HEK293 (cell line): Measurements from ENCODE around the gene BLM.

ENCODE experiments used
- ATF2 ChIP-seq: fragments of 450-650 bp; formaldehyde crosslinking; IDR thresholded peaks from 2 replicates; pipeline ENCODE4 v1.5.1; 2016; ENCODE audit warnings: missing biosample characterization, missing genetic modification characterization, low read depth
- ELK4 ChIP-seq: IDR thresholded peaks from 2 replicates; pipeline ENCODE4 v1.6.1; 2011; ENCODE audit warnings: mild to moderate bottlenecking, low read depth, low read length, borderline replicate concordance
- HOXA7 ChIP-seq: sonication (generic); formaldehyde crosslinking; IDR thresholded peaks from 2 replicates; pipeline ENCODE4 v1.8.1; 2022; ENCODE audit warnings: missing genetic modification reagents, borderline replicate concordance
- HOXD13 ChIP-seq: sonication (generic); formaldehyde crosslinking; IDR thresholded peaks from 2 replicates; pipeline ENCODE4 v1.8.0; 2022; ENCODE audit warnings: missing genetic modification reagents, borderline replicate concordance
- KLF16 ChIP-seq: fragments of 450-650 bp; formaldehyde crosslinking; IDR thresholded peaks from 2 replicates; pipeline ENCODE4 v1.5.1; 2017; ENCODE audit warnings: missing biosample characterization, missing genetic modification characterization
- KLF7 ChIP-seq: fragments of 450-650 bp; formaldehyde crosslinking; IDR thresholded peaks from 2 replicates; pipeline ENCODE4 v1.5.1; 2016; ENCODE audit warnings: missing biosample characterization, missing genetic modification characterization, borderline replicate concordance
- MEIS1 ChIP-seq: sonication (generic); formaldehyde crosslinking; IDR thresholded peaks from 2 replicates; pipeline ENCODE4 v1.8.1; 2022; ENCODE audit warnings: missing genetic modification reagents, mild to moderate bottlenecking, borderline replicate concordance
- PRDM1 ChIP-seq: fragments of 450-650 bp; formaldehyde crosslinking; IDR thresholded peaks from 2 replicates; pipeline ENCODE4; 2016; ENCODE audit warnings: missing biosample characterization, missing genetic modification characterization
- SALL2 ChIP-seq: fragments of 450-650 bp; formaldehyde crosslinking; IDR thresholded peaks from 2 replicates; pipeline ENCODE4 v1.5.0; 2017; ENCODE audit warnings: missing biosample characterization, mild to moderate bottlenecking, missing genetic modification characterization, borderline replicate concordance
- SETDB1 ChIP-seq: IDR thresholded peaks from one replicate; pipeline ENCODE4 v1.6.1; 2017; ENCODE audit warnings: mild to moderate bottlenecking, low read length, moderate library complexity, mixed read lengths; ENCODE audit not compliant: insufficient read length
- SP3 ChIP-seq: fragments of 450-650 bp; formaldehyde crosslinking; IDR thresholded peaks from 2 replicates; pipeline ENCODE4 v1.5.1; 2016; ENCODE audit warnings: missing biosample characterization, missing genetic modification characterization
- ZBTB17 ChIP-seq: fragments of 450-650 bp; formaldehyde crosslinking; IDR thresholded peaks from 2 replicates; pipeline ENCODE4 v1.5.1; 2016; ENCODE audit warnings: missing biosample characterization, missing genetic modification characterization
- ZBTB48 ChIP-seq: fragments of 450-650 bp; formaldehyde crosslinking; IDR thresholded peaks from 2 replicates; pipeline ENCODE4 v1.5.1; 2016; ENCODE audit warnings: missing biosample characterization, missing genetic modification characterization
- ZFHX2 ChIP-seq: fragments of 450-650 bp; formaldehyde crosslinking; conservative IDR thresholded peaks from 2 replicates; pipeline ENCODE4 v1.5.1; 2016; ENCODE audit warnings: missing biosample characterization, missing genetic modification characterization
- ZNF138 ChIP-seq: fragments of 450-650 bp; formaldehyde crosslinking; IDR thresholded peaks from 2 replicates; pipeline ENCODE4 v1.5.1; 2016; ENCODE audit warnings: missing biosample characterization, missing genetic modification characterization, borderline replicate concordance
- ZNF148 ChIP-seq: fragments of 450-650 bp; formaldehyde crosslinking; IDR thresholded peaks from 2 replicates; pipeline ENCODE4 v1.5.0; 2017; ENCODE audit warnings: missing biosample characterization, missing genetic modification characterization, borderline replicate concordance
- ZNF184 ChIP-seq: fragments of 450-650 bp; IDR thresholded peaks from 2 replicates; pipeline ENCODE4 v1.5.1; 2018; ENCODE audit warnings: missing biosample characterization, mild to moderate bottlenecking, missing genetic modification characterization
- ZNF202 ChIP-seq: fragments of 450-650 bp; formaldehyde crosslinking; IDR thresholded peaks from 2 replicates; pipeline ENCODE4 v1.5.1; 2016; ENCODE audit warnings: missing biosample characterization, missing genetic modification characterization, borderline replicate concordance
- ZNF23 ChIP-seq: fragments of 450-650 bp; formaldehyde crosslinking; IDR thresholded peaks from 2 replicates; pipeline ENCODE4 v1.5.1; 2016; ENCODE audit warnings: missing biosample characterization, missing genetic modification characterization, borderline replicate concordance
- ZNF24 ChIP-seq: fragments of 450-650 bp; formaldehyde crosslinking; IDR thresholded peaks from 2 replicates; pipeline ENCODE4 v1.5.1; 2016; ENCODE audit warnings: missing biosample characterization, missing genetic modification characterization
- ZNF324 ChIP-seq: fragments of 450-650 bp; formaldehyde crosslinking; IDR thresholded peaks from 2 replicates; pipeline ENCODE4 v1.5.1; 2016; ENCODE audit warnings: missing biosample characterization, missing genetic modification characterization
- ZNF366 ChIP-seq: fragments of 450-650 bp; formaldehyde crosslinking; conservative IDR thresholded peaks from 2 replicates; pipeline ENCODE4 v1.5.1; 2016; ENCODE audit warnings: missing biosample characterization, missing genetic modification characterization
- ZNF37A ChIP-seq: fragments of 450-650 bp; IDR thresholded peaks from 2 replicates; pipeline ENCODE4 v1.5.1; 2018; ENCODE audit warnings: missing biosample characterization, missing genetic modification characterization
- ZNF416 ChIP-seq: fragments of 450-650 bp; formaldehyde crosslinking; IDR thresholded peaks from 2 replicates; pipeline ENCODE4 v1.5.1; 2016; ENCODE audit warnings: missing biosample characterization, missing genetic modification characterization
- ZNF548 ChIP-seq: fragments of 450-650 bp; formaldehyde crosslinking; IDR thresholded peaks from 2 replicates; pipeline ENCODE4 v1.5.1; 2016; ENCODE audit warnings: missing biosample characterization, missing genetic modification characterization
- ZNF571 ChIP-seq: fragments of 450-650 bp; formaldehyde crosslinking; IDR thresholded peaks from 2 replicates; pipeline ENCODE4 v1.5.0; 2017; ENCODE audit warnings: missing biosample characterization, missing genetic modification characterization
- ZNF585B ChIP-seq: fragments of 450-650 bp; formaldehyde crosslinking; IDR thresholded peaks from 2 replicates; pipeline ENCODE4 v1.5.1; 2016; ENCODE audit warnings: missing biosample characterization, missing genetic modification characterization
- ZNF654 ChIP-seq: fragments of 450-650 bp; formaldehyde crosslinking; IDR thresholded peaks from 2 replicates; pipeline ENCODE4 v1.5.1; 2016; ENCODE audit warnings: low read depth, missing biosample characterization, missing genetic modification characterization
- ZNF785 ChIP-seq: fragments of 450-650 bp; formaldehyde crosslinking; IDR thresholded peaks from 2 replicates; pipeline ENCODE4 v1.5.1; 2016; ENCODE audit warnings: missing biosample characterization, missing genetic modification characterization
- ZSCAN4 ChIP-seq: fragments of 450-650 bp; formaldehyde crosslinking; IDR thresholded peaks from 2 replicates; pipeline ENCODE4 v1.5.1; 2017; ENCODE audit warnings: missing biosample characterization, missing genetic modification characterization
- TF ChIP-seq, protein P1 (sequence below): fragments of 450-650 bp; formaldehyde crosslinking; IDR thresholded peaks from 2 replicates; pipeline ENCODE4 v1.5.1; 2016; ENCODE audit warnings: missing biosample characterization, missing genetic modification characterization
- TF ChIP-seq, protein P2 (sequence below): sonication (generic); formaldehyde crosslinking; IDR thresholded peaks from 2 replicates; pipeline ENCODE4 v1.8.1; 2022; ENCODE audit warnings: mild to moderate bottlenecking, moderate library complexity, missing genetic modification reagents

The BLM gene

GRCh38 chr15:90706394-90707327, 10.5 kb upstream of the BLM start (continued):
- TF ChIP-seq ZNF571 (tag by site-specific recombination) (no peak), ZNF23 (no peak), ZNF366 (tag by site-specific recombination) (peak; percentile 32), ZBTB17 (peak; percentile 80), ZNF785 (no peak), ZFHX2 (tag by site-specific recombination) (no peak), PRDM1 (tag by site-specific recombination) (no peak), ZNF184 (tag by site-specific recombination) (no peak), KLF16 (tag by site-specific recombination) (no peak), HOXA7 (CRISPR knock-in tag) (no peak), ZNF654 (tag by site-specific recombination) (no peak), ZNF24 (tag by site-specific recombination) (peak; percentile 83; the same call in 1 of the 2 replicates), ZNF585B (no peak), ZNF148 (tag by site-specific recombination) (no peak), ZNF416 (tag by site-specific recombination) (no peak), ZNF548 (tag by site-specific recombination) (no peak), HOXD13 (CRISPR knock-in tag) (no peak), ZNF324 (tag by site-specific recombination) (no peak), SETDB1 (no peak), ZNF37A (tag by site-specific recombination) (peak; percentile 1; the same call in 1 of the 2 replicates), SALL2 (tag by site-specific recombination) (no peak), ELK4 (no peak), ZNF202 (no peak), ATF2 (tag by site-specific recombination) (0 out of 2 replicates have a peak, but pooled peaks have one; percentile 16), ZNF138 (tag by site-specific recombination) (no peak), ZSCAN4 (tag by site-specific recombination) (no peak), MEIS1 (CRISPR knock-in tag) (no peak), KLF7 (tag by site-specific recombination) (no peak; the same call in 1 of the 2 replicates), SP3 (tag by site-specific recombination) (no peak), ZBTB48 (tag by site-specific recombination) (peak; percentile 86)
- TF ChIP-seq, protein P1, sequence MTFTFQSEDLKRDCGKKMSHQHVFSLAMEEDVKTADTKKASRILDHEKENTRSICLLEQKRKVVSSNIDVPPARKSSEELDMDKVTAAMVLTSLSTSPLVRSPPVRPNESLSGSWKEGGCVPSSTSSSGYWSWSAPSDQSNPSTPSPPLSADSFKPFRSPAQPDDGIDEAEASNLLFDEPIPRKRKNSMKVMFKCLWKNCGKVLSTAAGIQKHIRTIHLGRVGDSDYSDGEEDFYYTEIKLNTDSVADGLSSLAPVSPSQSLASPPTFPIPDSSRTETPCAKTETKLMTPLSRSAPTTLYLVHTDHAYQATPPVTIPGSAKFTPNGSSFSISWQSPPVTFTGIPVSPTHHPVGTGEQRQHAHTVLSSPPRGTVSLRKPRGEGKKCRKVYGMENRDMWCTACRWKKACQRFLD (tag by site-specific recombination), result no peak
- TF ChIP-seq, protein P2, sequence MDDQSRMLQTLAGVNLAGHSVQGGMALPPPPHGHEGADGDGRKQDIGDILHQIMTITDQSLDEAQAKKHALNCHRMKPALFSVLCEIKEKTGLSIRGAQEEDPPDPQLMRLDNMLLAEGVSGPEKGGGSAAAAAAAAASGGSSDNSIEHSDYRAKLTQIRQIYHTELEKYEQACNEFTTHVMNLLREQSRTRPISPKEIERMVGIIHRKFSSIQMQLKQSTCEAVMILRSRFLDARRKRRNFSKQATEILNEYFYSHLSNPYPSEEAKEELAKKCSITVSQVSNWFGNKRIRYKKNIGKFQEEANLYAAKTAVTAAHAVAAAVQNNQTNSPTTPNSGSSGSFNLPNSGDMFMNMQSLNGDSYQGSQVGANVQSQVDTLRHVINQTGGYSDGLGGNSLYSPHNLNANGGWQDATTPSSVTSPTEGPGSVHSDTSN (CRISPR knock-in tag), result no peak
